A673 (cell line): ENCODE data around the gene UBXN11. TPM values are rescaled to one million over a fixed set of nuclear protein-coding genes. Genes with fewer than 3 reads are reported as not detected.

Experiments
- BruUV-seq: library from RNA; stranded (reverse); fragments of 400-500 nt; replicated peaks from 2 replicates; lab custom pipeline; 2021; lab: Mats Ljungman, UMichigan
- CTCF ChIA-PET: fragments of 300-600 bp; sonication (Branson Sonifier 250); formaldehyde crosslinking; loops from one replicate; lab custom pipeline; 2022; ENCODE audit warnings: antibody characterized with exemption; lab: Charles Lee
- POLR2A ChIA-PET: fragments of 300-600 bp; sonication (Branson Sonifier 250); formaldehyde crosslinking; loops from one replicate; lab custom pipeline; 2022; ENCODE audit warnings: antibody characterized with exemption; ENCODE audit not compliant: low non-redundant PET; lab: Charles Lee
- DNase-seq: peaks from one replicate; pipeline ENCODE4 v3.0.0-alpha.2; 2015; ENCODE audit warnings: low spot score
- H3K27ac ChIP-seq: fragments of 200-600 bp; sonication (generic); 2 replicates; pipeline ENCODE4 v1.5.1; 2016; ENCODE audit warnings: mixed run types, low read depth, mild to moderate bottlenecking, mixed read lengths, antibody characterized with exemption, low read length; ENCODE audit not compliant: poor library complexity, severe bottlenecking
- H3K27me3 ChIP-seq: fragments of 200-600 bp; sonication (generic); replicated peaks from 2 replicates; pipeline ENCODE4 v1.6.1; 2017; ENCODE audit warnings: mixed run types, low read depth, mild to moderate bottlenecking, mixed read lengths, antibody characterized with exemption, low read length; ENCODE audit not compliant: insufficient read depth, poor library complexity
- H3K36me3 ChIP-seq: fragments of 200-600 bp; sonication (generic); 2 replicates; pipeline ENCODE4 v1.6.1; 2016; ENCODE audit warnings: mixed run types, mild to moderate bottlenecking, mixed read lengths, antibody characterized with exemption, low read length; ENCODE audit not compliant: insufficient read depth, poor library complexity, severe bottlenecking
- H3K4me1 ChIP-seq: fragments of 200-600 bp; sonication (generic); 2 replicates; pipeline ENCODE4 v1.6.1; 2017; ENCODE audit warnings: mixed run types, mild to moderate bottlenecking, mixed read lengths, antibody characterized with exemption, low read length; ENCODE audit not compliant: insufficient read depth, poor library complexity, severe bottlenecking
- H3K4me3 ChIP-seq: fragments of 200-600 bp; sonication (generic); 2 replicates; pipeline ENCODE4 v1.5.1; 2016; ENCODE audit warnings: low read depth, mixed run types, mild to moderate bottlenecking, mixed read lengths, low read length; ENCODE audit not compliant: poor library complexity, severe bottlenecking
- H3K9me3 ChIP-seq: fragments of 200-600 bp; sonication (generic); 2 replicates; pipeline ENCODE4 v1.6.1; 2016; ENCODE audit warnings: mixed run types, low read depth, mild to moderate bottlenecking, mixed read lengths, antibody characterized with exemption, low read length; ENCODE audit not compliant: poor library complexity, severe bottlenecking
- CTCF ChIP-seq: fragments of 300-800, 200-600 bp; sonication (generic); conservative IDR thresholded peaks from 2 replicates; pipeline ENCODE4 v1.5.1; 2017; ENCODE audit warnings: low read depth, mild to moderate bottlenecking, antibody characterized with exemption, low read length, moderate library complexity, mixed read lengths
- EZH2 ChIP-seq: fragments of 200-600 bp; sonication (generic); IDR thresholded peaks from 2 replicates; pipeline ENCODE4 v1.6.1; 2017; ENCODE audit warnings: borderline replicate concordance, low read depth, mild to moderate bottlenecking, mixed read lengths, antibody characterized with exemption, low read length; ENCODE audit not compliant: poor library complexity, severe bottlenecking
- intact Hi-C: fragments of 100-400 bp; cut with micrococcal nuclease; formaldehyde crosslinking; loops from one replicate; pipeline ENCODE4 v1.10.0; 2022; ENCODE audit not compliant: unreplicated experiment
- total RNA-seq: library from RNA; stranded (reverse); gene quantifications from 2 replicates; pipeline ENCODE4 v1.2.3, GENCODE V29; 2021

UBXN11 gene
- total RNA-seq, 1 experiment from 2014 or later, result 22.1 TPM

GRCh38 chr1:26259005-26259404 lies 47.4 kb downstream of the UBXN11 start:
- no peaks in the 10 kb centered on the region for H3K4me1 ChIP-seq
- no peaks in the 10 kb centered on the region for H3K9me3 ChIP-seq
- BruUV-seq, result no TSS peak
- no peaks in the 10 kb centered on the region for H3K27me3 ChIP-seq
- H3K4me3 ChIP-seq, result no peak overlapping the region
- no peak overlapping the region for H3K27ac ChIP-seq
- ChIA-PET CTCF (no interaction called here), POLR2A (no interaction called here)
- no peak for DNase-seq
- intact Hi-C loops, result no loop called here
- peaks cover 79% of the 10 kb centered on the region for H3K36me3 ChIP-seq
- TF ChIP-seq EZH2, result no peak
- no peak for TF ChIP-seq CTCF

- no peaks in the 10 kb centered on the region for H3K4me1 ChIP-seq
- H3K27ac ChIP-seq, result no peak overlapping the region
- H3K27me3 ChIP-seq, result no peaks in the 10 kb centered on the region
- TF ChIP-seq EZH2 (no peak), CTCF (no peak)
- intact Hi-C loops, result no loop called here
- no peak overlapping the region for H3K4me3 ChIP-seq
- ChIA-PET CTCF (interaction anchor here (0.6 kb wide), 1 partner anchor 396 kb away, joined by 3 read pairs; no protein-coding TSS in a partner anchor), POLR2A (no interaction called here)
- DNase-seq, result no peak
- H3K36me3 ChIP-seq, result peaks cover 66% of the 10 kb centered on the region
- H3K9me3 ChIP-seq, result no peaks in the 10 kb centered on the region
- no TSS peak for BruUV-seq
Measured at GRCh38 chr1:26257222-26257621, 49.2 kb downstream of the UBXN11 start.

GRCh38 chr1:26254404-26254803 lies 52.0 kb downstream of the UBXN11 start:
- POLR2A ChIA-PET, result no interaction called here

More at GRCh38 chr1:26254404-26254803, 52.0 kb downstream of the UBXN11 start:
- intact Hi-C loops, result no loop called here
- H3K4me1 ChIP-seq, result no peaks in the 10 kb centered on the region
- no peak overlapping the region for H3K4me3 ChIP-seq
- DNase-seq, result no peak
- no peaks in the 10 kb centered on the region for H3K9me3 ChIP-seq
- no peak overlapping the region for H3K27ac ChIP-seq
- CTCF ChIA-PET, result no interaction called here
- no TSS peak for BruUV-seq
- H3K36me3 ChIP-seq, result peaks cover 56% of the 10 kb centered on the region
- H3K27me3 ChIP-seq, result no peaks in the 10 kb centered on the region
- TF ChIP-seq CTCF, result no peak
- no peak for TF ChIP-seq EZH2
